ENCODE data around the gene CCDC171.
A peak's percentile ranks its signal among the peaks of the same experiment; 100 is the strongest.

The CCDC171 gene

DNA sequence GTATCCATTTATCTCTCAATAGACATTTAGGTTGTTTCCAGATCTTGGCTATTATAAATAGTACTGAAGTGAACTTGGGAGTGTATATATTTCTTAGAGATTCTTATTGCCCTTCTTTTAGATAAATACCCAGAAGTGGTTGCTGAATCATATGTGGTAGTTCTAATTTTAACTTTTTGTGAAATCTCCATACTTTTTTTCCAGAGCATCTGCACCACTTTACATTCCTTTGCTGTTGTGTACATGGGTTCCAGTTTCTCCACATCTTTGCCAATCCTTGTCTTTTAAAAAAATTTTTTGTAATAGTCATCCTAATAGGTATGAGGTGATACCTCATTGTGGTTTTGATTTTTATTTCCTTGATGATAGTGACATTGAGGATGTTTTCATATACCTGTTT, 303.7 kb downstream of the CCDC171 start (continued):
- TF ChIP-seq, protein P1, sequence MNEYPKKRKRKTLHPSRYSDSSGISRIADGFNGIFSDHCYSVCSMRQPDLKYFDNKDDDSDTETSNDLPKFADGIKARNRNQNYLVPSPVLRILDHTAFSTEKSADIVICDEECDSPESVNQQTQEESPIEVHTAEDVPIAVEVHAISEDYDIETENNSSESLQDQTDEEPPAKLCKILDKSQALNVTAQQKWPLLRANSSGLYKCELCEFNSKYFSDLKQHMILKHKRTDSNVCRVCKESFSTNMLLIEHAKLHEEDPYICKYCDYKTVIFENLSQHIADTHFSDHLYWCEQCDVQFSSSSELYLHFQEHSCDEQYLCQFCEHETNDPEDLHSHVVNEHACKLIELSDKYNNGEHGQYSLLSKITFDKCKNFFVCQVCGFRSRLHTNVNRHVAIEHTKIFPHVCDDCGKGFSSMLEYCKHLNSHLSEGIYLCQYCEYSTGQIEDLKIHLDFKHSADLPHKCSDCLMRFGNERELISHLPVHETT (tag by site-specific recombination; IDR thresholded peaks at IDR 0.05): no peak
- TF ChIP-seq, protein P2, sequence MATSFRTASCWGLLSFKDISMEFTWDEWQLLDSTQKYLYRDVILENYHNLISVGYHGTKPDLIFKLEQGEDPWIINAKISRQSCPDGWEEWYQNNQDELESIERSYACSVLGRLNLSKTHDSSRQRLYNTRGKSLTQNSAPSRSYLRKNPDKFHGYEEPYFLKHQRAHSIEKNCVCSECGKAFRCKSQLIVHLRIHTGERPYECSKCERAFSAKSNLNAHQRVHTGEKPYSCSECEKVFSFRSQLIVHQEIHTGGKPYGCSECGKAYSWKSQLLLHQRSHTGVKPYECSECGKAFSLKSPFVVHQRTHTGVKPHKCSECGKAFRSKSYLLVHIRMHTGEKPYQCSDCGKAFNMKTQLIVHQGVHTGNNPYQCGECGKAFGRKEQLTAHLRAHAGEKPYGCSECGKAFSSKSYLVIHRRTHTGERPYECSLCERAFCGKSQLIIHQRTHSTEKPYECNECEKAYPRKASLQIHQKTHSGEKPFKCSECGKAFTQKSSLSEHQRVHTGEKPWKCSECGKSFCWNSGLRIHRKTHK (tag by site-specific recombination; IDR thresholded peaks at IDR 0.05): no peak
- TF ChIP-seq ZNF175 (tag by site-specific recombination; IDR thresholded peaks at IDR 0.05) (no peak), ZNF155 (tag by site-specific recombination; IDR thresholded peaks at IDR 0.05) (no peak), ZNF623 (tag by site-specific recombination; IDR thresholded peaks at IDR 0.05) (no peak)

DNA sequence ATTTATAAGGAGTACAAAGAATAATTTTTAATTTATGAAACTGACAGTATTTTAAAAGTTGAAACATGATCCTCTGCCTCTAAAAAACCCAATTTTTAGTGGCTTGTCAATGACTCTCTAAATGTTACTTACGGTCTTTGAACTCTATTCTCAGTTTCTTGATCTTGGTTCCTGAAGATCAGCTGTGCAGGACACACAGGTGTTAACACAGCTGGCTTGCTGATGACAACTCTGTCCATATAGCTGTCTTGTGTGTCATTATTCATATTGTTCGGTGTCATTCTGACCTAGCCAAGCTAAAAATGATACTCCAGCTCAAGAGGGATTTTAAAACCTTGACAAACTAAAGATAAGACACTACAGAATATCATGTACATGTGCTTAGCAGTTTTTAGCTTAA, 314.5 kb downstream of the CCDC171 start:
- no peak overlapping the region for H3K27ac ChIP-seq (ENCODE audit: extremely low read depth, low read depth, low read length)
- no peak overlapping the region for H3K4me3 ChIP-seq (ENCODE audit: low read depth, low read length)
- ChIA-PET POLR2A (no interaction called here), CTCF (interaction anchor here (0.5 kb wide), 1 partner anchor 619 kb away, joined by 4 read pairs; no protein-coding TSS in a partner anchor)
- TF ChIP-seq ZNF571 (tag by site-specific recombination; IDR thresholded peaks at IDR 0.05) (no peak), ZNF664 (tag by site-specific recombination; IDR thresholded peaks at IDR 0.05) (no peak), KLF9 (tag by site-specific recombination; IDR thresholded peaks at IDR 0.05; ENCODE audit: low read depth) (no peak), ZNF558 (tag by site-specific recombination; IDR thresholded peaks at IDR 0.05) (no peak), ZNF394 (tag by site-specific recombination; IDR thresholded peaks at IDR 0.05; ENCODE audit: borderline replicate concordance) (no peak), ZNF747 (tag by site-specific recombination; IDR thresholded peaks at IDR 0.05) (no peak)
- H3K36me3 ChIP-seq (ENCODE audit: control insufficient read depth in 2 of 2, insufficient read depth in 1 of 2, low read length in 2 of 2): no peaks in the 10 kb centered on the region
- no peaks in the 10 kb centered on the region for H3K4me1 ChIP-seq (ENCODE audit: control insufficient read depth, insufficient read depth, low read length)
- no peaks in the 10 kb centered on the region for H3K9me3 ChIP-seq (ENCODE audit: control insufficient read depth, insufficient read depth, low read depth, low read length)

DNA sequence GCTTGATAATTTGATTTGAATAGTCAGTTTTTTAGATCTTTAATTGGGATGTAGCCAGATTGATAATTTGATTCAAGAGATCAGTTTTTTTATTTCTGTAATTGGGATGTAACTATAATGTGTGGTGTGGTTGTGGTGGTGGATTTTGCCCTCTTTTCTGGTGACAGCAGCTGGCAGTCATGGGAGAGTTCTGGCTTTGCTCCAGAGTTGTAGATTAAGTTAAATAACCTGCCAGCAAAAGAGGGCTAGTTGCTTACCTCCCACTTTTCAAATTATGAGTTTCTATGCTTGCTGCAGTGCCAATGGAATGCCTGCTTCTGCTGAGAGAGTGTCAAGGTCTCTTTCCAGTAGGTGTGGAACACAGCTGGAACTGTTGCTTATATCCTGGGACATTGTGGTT, 315.1 kb downstream of the CCDC171 start:
- H3K4me3 ChIP-seq (ENCODE audit: low read depth, low read length): no peak overlapping the region
- H3K9me3 ChIP-seq (ENCODE audit: control insufficient read depth, insufficient read depth, low read depth, low read length): no peaks in the 10 kb centered on the region
- no peak overlapping the region for H3K27ac ChIP-seq (ENCODE audit: extremely low read depth, low read depth, low read length)
- H3K36me3 ChIP-seq (ENCODE audit: control insufficient read depth in 2 of 2, insufficient read depth in 1 of 2, low read length in 2 of 2): no peaks in the 10 kb centered on the region
- no peaks in the 10 kb centered on the region for H3K4me1 ChIP-seq (ENCODE audit: control insufficient read depth, insufficient read depth, low read length)
- no peak for TF ChIP-seq YY1 (tag by site-specific recombination; IDR thresholded peaks at IDR 0.05)
- no peak for TF ChIP-seq ZNF416 (tag by site-specific recombination; IDR thresholded peaks at IDR 0.05)
- TF ChIP-seq ZNF600 (tag by site-specific recombination; IDR thresholded peaks at IDR 0.05): no peak
- ChIA-PET POLR2A (no interaction called here), CTCF (interaction anchor here (0.6 kb wide), 1 partner anchor 1196 kb away, joined by 3 read pairs; no protein-coding TSS in a partner anchor)

DNA sequence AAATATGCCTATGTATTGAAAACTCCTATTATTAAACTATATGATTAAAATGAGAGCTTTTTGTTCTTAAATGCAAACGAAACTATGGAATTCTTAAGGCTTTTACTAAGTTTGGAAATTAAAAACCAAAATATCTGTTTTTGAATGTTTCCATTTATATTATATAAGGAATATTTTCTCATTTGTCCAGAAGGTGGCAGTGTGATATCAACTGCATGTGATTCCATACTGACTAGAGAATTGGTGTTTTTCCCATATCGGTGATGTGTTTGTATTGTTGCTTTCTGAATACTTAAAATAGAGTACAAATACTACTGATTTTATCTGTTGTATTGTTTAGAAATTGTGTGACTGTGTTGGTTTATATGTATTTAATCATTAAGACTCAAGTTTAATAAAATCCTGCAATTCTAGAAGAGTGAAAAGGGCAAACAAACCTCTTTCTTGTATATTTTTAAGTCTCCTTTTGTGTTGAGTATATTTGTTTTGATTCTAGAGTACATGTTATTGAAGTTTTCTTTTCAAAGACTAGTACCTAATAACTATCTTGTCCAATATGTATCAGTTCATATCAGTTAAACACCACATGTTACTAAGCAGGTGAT, 320.8 kb downstream of the CCDC171 start:
- H3K4me1 ChIP-seq (ENCODE audit: control insufficient read depth, insufficient read depth, low read length): no peaks in the 10 kb centered on the region
- TF ChIP-seq, protein P3, sequence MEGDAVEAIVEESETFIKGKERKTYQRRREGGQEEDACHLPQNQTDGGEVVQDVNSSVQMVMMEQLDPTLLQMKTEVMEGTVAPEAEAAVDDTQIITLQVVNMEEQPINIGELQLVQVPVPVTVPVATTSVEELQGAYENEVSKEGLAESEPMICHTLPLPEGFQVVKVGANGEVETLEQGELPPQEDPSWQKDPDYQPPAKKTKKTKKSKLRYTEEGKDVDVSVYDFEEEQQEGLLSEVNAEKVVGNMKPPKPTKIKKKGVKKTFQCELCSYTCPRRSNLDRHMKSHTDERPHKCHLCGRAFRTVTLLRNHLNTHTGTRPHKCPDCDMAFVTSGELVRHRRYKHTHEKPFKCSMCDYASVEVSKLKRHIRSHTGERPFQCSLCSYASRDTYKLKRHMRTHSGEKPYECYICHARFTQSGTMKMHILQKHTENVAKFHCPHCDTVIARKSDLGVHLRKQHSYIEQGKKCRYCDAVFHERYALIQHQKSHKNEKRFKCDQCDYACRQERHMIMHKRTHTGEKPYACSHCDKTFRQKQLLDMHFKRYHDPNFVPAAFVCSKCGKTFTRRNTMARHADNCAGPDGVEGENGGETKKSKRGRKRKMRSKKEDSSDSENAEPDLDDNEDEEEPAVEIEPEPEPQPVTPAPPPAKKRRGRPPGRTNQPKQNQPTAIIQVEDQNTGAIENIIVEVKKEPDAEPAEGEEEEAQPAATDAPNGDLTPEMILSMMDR (tag by site-specific recombination; IDR thresholded peaks at IDR 0.05): 0 out of 2 replicates have a peak, but pooled peaks have one; percentile 14
- TF ChIP-seq ZFP41 (tag by site-specific recombination; IDR thresholded peaks at IDR 0.05; ENCODE audit: borderline replicate concordance) (no peak), ZNF654 (tag by site-specific recombination; IDR thresholded peaks at IDR 0.05; ENCODE audit: low read depth) (peak; percentile 69)
- H3K9me3 ChIP-seq (ENCODE audit: control insufficient read depth, insufficient read depth, low read depth, low read length): no peaks in the 10 kb centered on the region
- ChIA-PET POLR2A (no interaction called here), CTCF (interaction anchor here (0.6 to 2.7 kb wide), 15 partner anchors 9 to 1190 kb away, joined by 3 to 25 read pairs (median 3); no protein-coding TSS in a partner anchor)
- no peak overlapping the region for H3K27ac ChIP-seq (ENCODE audit: extremely low read depth, low read depth, low read length)
- H3K4me3 ChIP-seq (ENCODE audit: low read depth, low read length): no peak overlapping the region
- H3K36me3 ChIP-seq (ENCODE audit: control insufficient read depth in 2 of 2, insufficient read depth in 1 of 2, low read length in 2 of 2): no peaks in the 10 kb centered on the region

Data from HEK293 (cell line).